Endothelial cell of umbilical vein (primary cell): Measurements from ENCODE around the gene ZNF587B. TPM values are rescaled to one million over a fixed set of nuclear protein-coding genes. Genes with fewer than 3 reads are reported as not detected.
"Not testable (repeated sequence)": the region's sequence is repeated elsewhere in the genome, so short reads cannot be mapped to it uniquely, and the experiment has no call there.

Source experiments
- BruUV-seq: library from RNA; stranded (reverse); fragments of 400-500 nt; replicated peaks from 2 replicates; lab custom pipeline; 2021; lab: Mats Ljungman, UMichigan
- CTCF ChIA-PET: fragments of 300-600, 350-600 bp; sonication (Branson Sonifier 250); formaldehyde crosslinking; loops from one replicate; lab custom pipeline; 2021; ENCODE audit warnings: antibody characterized with exemption, inconsistent platforms; lab: Charles Lee
- POLR2A ChIA-PET: fragments of 300-600, 350-600 bp; sonication (Branson Sonifier 250); formaldehyde crosslinking; loops from one replicate; lab custom pipeline; 2021; ENCODE audit warnings: antibody characterized with exemption, inconsistent platforms; lab: Charles Lee
- DNase-seq: peaks from one replicate; pipeline ENCODE4 v3.0.0-alpha.2; 2011; ENCODE audit warnings: low read depth, low spot score
- FAIRE-seq: peaks from 2 replicates; lab custom pipeline; 2011; peaks lifted over from hg19 to GRCh38; lab: Jason Lieb, UNC
- H2AFZ ChIP-seq: 2 replicates; pipeline ENCODE4 v1.6.0; 2012; ENCODE audit warnings: low read depth, low read length, control low read depth, inconsistent platforms
- H3K27ac ChIP-seq: 2 replicates; pipeline ENCODE4 v1.5.1; 2011; ENCODE audit warnings: low read depth, mild to moderate bottlenecking, control low read depth, low read length, moderate library complexity; ENCODE audit not compliant: insufficient read depth
- H3K27me3 ChIP-seq, 2 experiments: 2 replicates each; pipeline versions ENCODE4 v1.6.0 to v1.6.1; 2011; ENCODE audit warnings: low read length in 2 of 2, mixed read lengths in 1 of 2; ENCODE audit not compliant: control insufficient read depth in 2 of 2, insufficient read depth in 2 of 2
- H3K36me3 ChIP-seq, 2 experiments: 2 replicates in 1 of 2; 3 replicates in 1 of 2; pipeline ENCODE4 v1.5.1; 2011; ENCODE audit warnings: low read length in 2 of 2, mild to moderate bottlenecking in 1 of 2, moderate library complexity in 1 of 2; ENCODE audit not compliant: control insufficient read depth in 2 of 2, insufficient read depth in 2 of 2; ENCODE audit errors: extremely low read depth in 1 of 2
- H3K4me1 ChIP-seq: 3 replicates; pipeline ENCODE4 v1.5.1; 2011; ENCODE audit warnings: mild to moderate bottlenecking, low read length; ENCODE audit not compliant: control insufficient read depth, insufficient read depth; ENCODE audit errors: extremely low read depth
- H3K4me2 ChIP-seq: 2 replicates; pipeline ENCODE4 v1.6.1; 2011; ENCODE audit warnings: low read length, control low read depth, mixed read lengths; ENCODE audit not compliant: insufficient read depth
- H3K4me3 ChIP-seq, 3 experiments: fragments of 200-600 bp in 1 of 3; sonication (generic), shearing (Covaris generic) in 1 of 3; replicated peaks in 1 of 3; 2 replicates each; pipeline ENCODE4 v1.5.1; 2011 to 2016; ENCODE audit warnings: control low read depth in 3 of 3, low read length in 3 of 3, mild to moderate bottlenecking in 2 of 3, inconsistent platforms in 1 of 3, low read depth in 1 of 3, moderate library complexity in 1 of 3; ENCODE audit not compliant: insufficient read depth in 1 of 3
- H3K79me2 ChIP-seq: 2 replicates; pipeline ENCODE4 v1.6.0; 2012; ENCODE audit warnings: low read length, inconsistent platforms; ENCODE audit not compliant: control insufficient read depth, insufficient read depth
- H3K9ac ChIP-seq: replicated peaks from 2 replicates; pipeline ENCODE3; 2011; ENCODE audit warnings: low read length, control low read depth; ENCODE audit not compliant: insufficient read depth; ENCODE audit errors: extremely low read depth
- H3K9me1 ChIP-seq: replicated peaks from 3 replicates; pipeline ENCODE4 v1.6.0; 2011; ENCODE audit warnings: mild to moderate bottlenecking, low read length; ENCODE audit not compliant: control insufficient read depth, insufficient read depth; ENCODE audit errors: extremely low read depth
- H3K9me3 ChIP-seq: replicated peaks from 2 replicates; pipeline ENCODE4 v1.5.1; 2012; ENCODE audit warnings: low read length, inconsistent platforms; ENCODE audit not compliant: control insufficient read depth, insufficient read depth
- H4K20me1 ChIP-seq: replicated peaks from 2 replicates; pipeline ENCODE3; 2011; ENCODE audit warnings: mild to moderate bottlenecking, low read length; ENCODE audit not compliant: control insufficient read depth, insufficient read depth; ENCODE audit errors: extremely low read depth
- POLR2A ChIP-seq: IDR thresholded peaks from 2 replicates; pipeline ENCODE4 v1.6.1; 2012; ENCODE audit warnings: low read depth, mild to moderate bottlenecking, control low read depth, low read length
- POLR2AphosphoS5 ChIP-seq: IDR thresholded peaks from 2 replicates; pipeline ENCODE4 v1.6.1; 2012; ENCODE audit warnings: low read depth, mild to moderate bottlenecking, control low read depth, low read length, moderate library complexity; ENCODE audit not compliant: insufficient read depth
- dilution Hi-C: fragments of 300-500 bp; cut with MboI; formaldehyde crosslinking; loops from one replicate; pipeline ENCODE4 v1.15.0; 2019; ENCODE audit warnings: low sequenced_read_pairs; ENCODE audit not compliant: extremely low pct_ligation_motif_present
- intact Hi-C: fragments of 100-400 bp; cut with micrococcal nuclease; formaldehyde crosslinking; loops from one replicate; pipeline ENCODE4 v1.10.0; 2022
- polyA plus RNA-seq, 4 experiments: library from polyadenylated mRNA; depleted of rRNA in 3 of 4; stranded (reverse) in 3 of 4; unstranded in 1 of 4; fragments of >200 nt; gene quantifications; 2 replicates each; pipeline versions ENCODE4 v1.2.1 to v1.2.3, GENCODE V29; 2011 to 2012; ENCODE audit warnings: missing spikeins in 1 of 4
- total RNA-seq: library from RNA; stranded (reverse); gene quantifications from 2 replicates; pipeline ENCODE4 v1.2.3, GENCODE V29; 2021

The ZNF587B gene
- total and polyA plus RNA-seq, 2 donors (not counting 3 experiments of a cell fraction or from before 2014, with no cell fraction given), result 3.2 to 16.3 TPM

DNA sequence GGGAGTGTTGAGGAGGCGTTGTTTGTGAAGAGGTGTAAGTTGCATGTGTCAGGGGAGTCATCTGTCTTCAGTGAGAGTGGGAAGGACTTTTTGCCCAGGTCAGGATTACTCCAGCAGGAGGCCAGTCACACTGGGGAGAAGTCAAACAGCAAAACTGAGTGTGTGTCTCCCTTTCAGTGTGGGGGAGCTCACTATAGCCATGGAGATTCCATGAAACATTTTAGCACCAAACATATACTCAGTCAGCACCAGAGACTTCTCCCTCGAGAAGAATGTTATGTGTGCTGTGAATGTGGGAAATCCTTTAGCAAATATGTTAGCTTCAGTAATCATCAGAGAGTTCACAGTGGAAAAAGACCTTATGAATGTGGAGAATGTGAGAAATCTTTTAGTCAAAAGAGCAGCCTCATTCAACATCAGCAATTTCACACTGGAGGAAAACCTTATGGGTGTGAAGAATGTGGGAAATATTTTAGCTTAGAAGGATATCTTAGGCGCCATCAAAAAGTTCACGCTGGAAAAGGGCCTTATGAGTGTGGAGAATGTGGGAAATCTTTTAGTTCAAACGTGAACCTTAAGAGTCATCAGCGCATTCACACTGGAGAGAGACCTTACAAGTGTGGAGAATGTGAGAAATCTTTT is 11.1 kb downstream of the ZNF587B start:
- ChIA-PET POLR2A (no interaction called here), CTCF (no interaction called here)
- TF ChIP-seq POLR2A, result no peak
- no peak for TF ChIP-seq POLR2AphosphoS5
- FAIRE-seq (no peak), DNase-seq (no peak)
- dilution Hi-C loops (no loop called here), intact Hi-C loops (no loop called here)
- Histone ChIP-seq H3K27ac (no peak overlapping the region), H3K4me3 (no peak overlapping the region), H3K79me2 (peaks cover 40% of the 10 kb centered on the region), H3K4me1 (no peaks in the 10 kb centered on the region), H3K27me3 (no peaks in the 10 kb centered on the region), H3K9me1 (no peaks in the 10 kb centered on the region), H3K36me3 (peaks cover 6 to 9% of the 10 kb centered on the region in 2 experiments), H3K9me3 (no peaks in the 10 kb centered on the region), H4K20me1 (no peaks in the 10 kb centered on the region), H3K4me2 (no peak overlapping the region), H2AFZ (no peak overlapping the region), H3K9ac (no peak overlapping the region)
- no TSS peak for BruUV-seq

DNA sequence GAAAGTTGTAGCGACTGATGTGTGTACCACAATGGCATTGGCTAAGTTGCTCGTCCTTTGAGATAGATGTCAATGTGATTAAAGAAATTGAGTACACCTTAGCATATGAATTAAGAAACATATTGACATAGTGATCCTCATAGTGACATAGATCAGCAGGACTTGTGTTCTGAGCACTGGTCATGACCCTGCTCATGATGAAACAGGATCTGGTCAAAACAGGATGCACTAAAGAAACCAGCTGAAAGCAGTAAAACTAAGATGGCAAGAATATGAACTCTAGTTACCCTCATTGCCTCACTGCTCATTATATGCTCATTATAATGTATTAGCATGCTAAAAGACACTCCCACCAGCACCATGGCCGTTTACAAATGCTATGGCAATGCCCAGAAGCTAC is 17.1 kb downstream of the ZNF587B start:
- H3K4me3 ChIP-seq, H3K9ac ChIP-seq, intact Hi-C loops, H3K27me3 ChIP-seq, POLR2A ChIA-PET, H2AFZ ChIP-seq, H3K4me2 ChIP-seq, H3K9me1 ChIP-seq, H3K36me3 ChIP-seq, H4K20me1 ChIP-seq, H3K27ac ChIP-seq, H3K4me1 ChIP-seq, CTCF ChIA-PET, BruUV-seq, dilution Hi-C loops, H3K9me3 ChIP-seq: not testable (repeated sequence)
- DNase-seq (peak; percentile 21), FAIRE-seq (peak; percentile 63)
- H3K79me2 ChIP-seq, result peaks cover 42% of the 10 kb centered on the region

DNA sequence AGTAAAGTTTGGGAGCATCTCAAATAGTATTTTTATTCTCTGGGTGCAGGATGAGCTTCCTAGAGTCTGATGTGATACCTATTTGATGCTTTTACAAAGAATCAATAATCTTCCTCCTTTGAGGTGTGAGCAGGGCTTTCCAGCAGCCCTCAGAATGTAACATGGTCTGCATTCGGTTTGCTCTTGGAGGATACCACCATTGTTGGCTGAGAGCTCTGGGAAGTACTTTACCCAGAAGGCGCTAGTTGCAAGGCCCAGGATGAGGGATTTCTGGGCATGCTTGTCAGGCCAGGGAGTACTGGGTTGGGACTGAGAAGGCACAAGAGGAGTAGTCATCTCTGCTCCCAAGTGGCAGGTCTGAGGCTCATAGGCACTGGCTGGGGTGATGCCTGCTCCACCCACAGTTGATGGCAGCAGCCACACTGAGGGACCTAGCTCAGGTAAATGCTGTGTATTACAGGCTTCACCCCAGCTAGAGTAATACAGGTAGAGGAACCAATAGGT is 19.1 kb downstream of the ZNF587B start:
- intact Hi-C loops, H3K27me3 ChIP-seq, H3K9me1 ChIP-seq, H3K4me2 ChIP-seq, POLR2A ChIA-PET, CTCF ChIA-PET, H3K4me1 ChIP-seq, DNase-seq, BruUV-seq, dilution Hi-C loops, H4K20me1 ChIP-seq, H3K36me3 ChIP-seq, H2AFZ ChIP-seq, H3K27ac ChIP-seq, H3K9me3 ChIP-seq, FAIRE-seq, H3K9ac ChIP-seq: not testable (repeated sequence)
- peaks cover 57% of the 10 kb centered on the region for H3K79me2 ChIP-seq
- peak overlapping the region in 1 of 3 experiments; percentile 94 for H3K4me3 ChIP-seq
